Activated CD4-positive, alpha-beta memory T cell treated with anti-CD3 and anti-CD28 coated beads, Interleukin-2, amount 10 ng/mL, durations not matched to agents 7 days and 5 days (primary cell): ENCODE measurements around the gene DTNB. TPM values are rescaled to one million over a fixed set of nuclear protein-coding genes. Genes with fewer than 3 reads are reported as not detected.
"Not testable (repeated sequence)": the region's sequence is repeated elsewhere in the genome, so short reads cannot be mapped to it uniquely, and the experiment has no call there.

Experiments
- CTCF ChIA-PET: fragments of 350-600 bp; sonication (Branson Sonifier 250); formaldehyde crosslinking; loops from one replicate; lab custom pipeline; 2021; ENCODE audit warnings: antibody characterized with exemption, inconsistent platforms; lab: Charles Lee
- POLR2A ChIA-PET: fragments of 350-600 bp; sonication (Branson Sonifier 250); formaldehyde crosslinking; loops from one replicate; lab custom pipeline; 2021; ENCODE audit warnings: antibody characterized with exemption; lab: Charles Lee
- DNase-seq: peaks from one replicate; pipeline ENCODE4 v3.0.0-alpha.2; 2020
- H3K27ac Mint-ChIP-seq: one replicate; pipeline ENCODE4 v1.8.0; 2021; ENCODE audit warnings: mild to moderate bottlenecking, mixed read lengths
- H3K27me3 Mint-ChIP-seq: one replicate; pipeline ENCODE4 v1.8.0; 2021; ENCODE audit warnings: mixed read lengths
- H3K36me3 Mint-ChIP-seq: one replicate; pipeline ENCODE4 v1.8.0; 2021; ENCODE audit warnings: low read depth, mixed read lengths
- H3K4me1 Mint-ChIP-seq: one replicate; pipeline ENCODE4 v1.8.0; 2021; ENCODE audit warnings: mixed read lengths
- H3K4me3 Mint-ChIP-seq: one replicate; pipeline ENCODE4 v1.8.0; 2021; ENCODE audit warnings: mild to moderate bottlenecking, mixed read lengths
- H3K9me3 Mint-ChIP-seq: one replicate; pipeline ENCODE4 v1.8.0; 2021; ENCODE audit warnings: mixed read lengths
- total RNA-seq, 2 experiments: library from RNA; stranded (reverse); gene quantifications; one replicate each; pipeline ENCODE4 v1.2.3, GENCODE V29; 2021

Gene DTNB
- total RNA-seq, 2 experiments from 2014 or later = 27.0 to 29.8 TPM

DNA sequence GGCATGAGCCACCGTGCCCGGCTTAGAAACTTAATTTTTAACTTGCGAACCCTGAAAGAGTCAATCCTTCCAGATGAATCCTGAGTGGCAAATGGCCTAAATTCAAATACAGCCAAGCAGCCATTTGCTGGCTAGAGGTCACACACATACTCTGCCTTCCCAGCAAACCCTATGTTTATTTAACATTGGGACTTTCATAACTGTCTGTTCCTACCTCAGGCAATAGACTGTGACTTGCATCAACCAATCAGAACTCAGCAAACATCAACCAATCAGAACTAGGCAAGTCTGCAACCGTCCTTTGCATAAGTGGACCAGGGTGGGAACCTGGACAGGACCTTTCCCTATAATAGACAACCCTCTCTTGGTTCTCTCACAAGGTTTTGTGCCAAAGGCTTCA is 127.5 kb downstream of the DTNB start:
- no peaks in the 10 kb centered on the region for H3K36me3 Mint-ChIP-seq
- no peak for DNase-seq
- no peaks in the 10 kb centered on the region for H3K27me3 Mint-ChIP-seq
- CTCF ChIA-PET = no interaction called here
- no peak overlapping the region for H3K27ac Mint-ChIP-seq
- H3K4me3 Mint-ChIP-seq = no peak overlapping the region
- peaks cover 14% of the 10 kb centered on the region for H3K4me1 Mint-ChIP-seq
- H3K9me3 Mint-ChIP-seq = no peaks in the 10 kb centered on the region
- POLR2A ChIA-PET = no interaction called here

DNA sequence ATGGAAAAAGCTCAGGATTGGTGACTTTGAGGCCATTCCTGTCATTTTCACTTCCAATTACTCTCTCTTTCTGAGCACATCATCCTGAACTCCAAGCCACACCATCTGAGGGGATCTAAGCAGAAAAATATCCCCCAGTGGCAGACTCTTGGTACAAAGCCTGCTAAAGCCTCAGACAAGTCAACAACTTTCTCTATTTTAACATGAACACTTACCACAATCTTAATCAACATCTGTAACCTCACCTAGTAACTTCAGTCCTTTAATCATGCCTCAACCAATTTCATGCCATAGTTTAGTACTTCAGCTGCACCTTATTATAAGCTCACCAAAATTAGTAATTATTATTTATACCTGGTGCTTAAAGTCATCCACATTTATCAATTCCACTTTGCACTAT is 128.9 kb downstream of the DTNB start:
- ChIA-PET CTCF (interaction anchor here (0.5 to 0.8 kb wide), 3 partner anchors 10 to 67 kb away, joined by 3 read pairs; no protein-coding TSS in a partner anchor), POLR2A (no interaction called here)

DNA sequence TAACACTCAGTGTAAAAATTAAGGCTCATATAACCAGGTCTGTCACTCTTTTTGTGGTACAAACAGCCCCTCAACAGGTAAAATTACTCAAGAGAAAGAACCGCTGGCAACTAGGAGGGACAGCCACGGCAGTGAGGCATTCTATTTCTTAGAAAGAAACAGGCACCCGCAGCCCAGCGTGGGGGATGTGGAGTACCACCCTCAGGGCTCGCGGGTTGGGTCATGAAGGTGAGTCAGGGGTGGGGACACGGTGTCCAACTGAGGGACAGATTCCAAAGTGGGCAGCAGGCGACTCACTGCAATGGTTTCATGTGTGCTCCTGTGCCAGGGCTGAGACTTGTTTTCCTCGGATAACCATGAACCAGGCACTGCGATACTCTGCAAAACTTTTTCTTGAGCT is 129.4 kb downstream of the DTNB start:
- POLR2A ChIA-PET = no interaction called here
- no peak overlapping the region for H3K4me3 Mint-ChIP-seq
- CTCF ChIA-PET = interaction anchor here (0.6 to 0.8 kb wide), 2 partner anchors 10 to 19 kb away, joined by 3 read pairs; no protein-coding TSS in a partner anchor
- no peaks in the 10 kb centered on the region for H3K27me3 Mint-ChIP-seq
- H3K36me3 Mint-ChIP-seq = no peaks in the 10 kb centered on the region
- peaks cover 11% of the 10 kb centered on the region for H3K4me1 Mint-ChIP-seq
- H3K9me3 Mint-ChIP-seq = no peaks in the 10 kb centered on the region
- no peak for DNase-seq
- no peak overlapping the region for H3K27ac Mint-ChIP-seq

More for the DNA sequence above, 128.9 kb downstream of the DTNB start:
- no peak overlapping the region for H3K4me3 Mint-ChIP-seq
- no peak overlapping the region for H3K27ac Mint-ChIP-seq
- no peak for DNase-seq
- H3K4me1 Mint-ChIP-seq = peaks cover 13% of the 10 kb centered on the region
- no peaks in the 10 kb centered on the region for H3K27me3 Mint-ChIP-seq
- no peaks in the 10 kb centered on the region for H3K36me3 Mint-ChIP-seq
- no peaks in the 10 kb centered on the region for H3K9me3 Mint-ChIP-seq

DNA sequence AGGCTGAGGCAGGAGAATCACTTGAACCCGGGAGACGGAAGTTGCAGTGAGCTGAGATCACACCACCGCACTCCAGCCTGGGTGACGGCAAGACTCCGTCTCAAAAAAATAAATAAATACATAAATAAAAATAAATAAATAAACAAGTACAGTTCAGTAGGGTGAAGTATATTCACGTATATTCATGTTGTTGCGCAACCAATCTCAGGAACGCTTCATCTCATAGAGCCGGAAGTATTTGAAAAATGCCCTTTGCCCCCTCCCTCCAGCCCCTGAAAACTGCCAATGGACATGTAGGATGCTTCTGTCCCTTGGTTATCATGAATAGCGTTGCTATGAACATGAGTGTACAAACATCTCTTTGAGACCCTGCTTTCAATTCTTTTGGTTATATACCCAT is 132.0 kb downstream of the DTNB start:
- H3K36me3 Mint-ChIP-seq = peaks cover 4% of the 10 kb centered on the region
- peaks cover 4% of the 10 kb centered on the region for H3K4me1 Mint-ChIP-seq
- DNase-seq = no peak
- no peak overlapping the region for H3K4me3 Mint-ChIP-seq
- ChIA-PET CTCF (no interaction called here), POLR2A (no interaction called here)
- H3K9me3 Mint-ChIP-seq = no peaks in the 10 kb centered on the region
- no peak overlapping the region for H3K27ac Mint-ChIP-seq
- no peaks in the 10 kb centered on the region for H3K27me3 Mint-ChIP-seq

DNA sequence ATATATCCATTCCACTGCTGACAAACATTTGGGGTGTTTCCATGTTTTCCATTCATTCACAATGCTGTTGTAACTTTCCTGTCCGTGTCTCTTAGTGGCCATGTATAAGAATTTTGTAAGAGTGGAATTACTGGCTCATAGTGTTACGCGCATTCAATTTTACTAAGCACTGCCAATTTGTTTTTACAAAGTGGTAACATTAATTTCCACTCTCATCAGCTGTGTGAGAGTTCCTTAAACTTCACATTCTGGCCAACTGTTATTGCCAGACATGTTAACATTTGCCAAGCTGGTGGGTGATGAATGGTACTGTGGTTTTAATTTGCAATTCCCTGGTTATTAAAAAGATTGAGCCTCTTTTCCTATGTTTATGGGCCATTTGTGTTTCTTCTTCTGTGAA is 134.2 kb downstream of the DTNB start:
- DNase-seq = no peak
- no peaks in the 10 kb centered on the region for H3K9me3 Mint-ChIP-seq
- H3K27ac Mint-ChIP-seq = no peak overlapping the region
- no peaks in the 10 kb centered on the region for H3K27me3 Mint-ChIP-seq
- POLR2A ChIA-PET = no interaction called here
- peaks cover 4% of the 10 kb centered on the region for H3K36me3 Mint-ChIP-seq
- no peak overlapping the region for H3K4me3 Mint-ChIP-seq
- CTCF ChIA-PET = interaction anchor here (0.7 kb wide), 1 partner anchor 262 kb away, joined by 4 read pairs; no protein-coding TSS in a partner anchor
- peaks cover 1% of the 10 kb centered on the region for H3K4me1 Mint-ChIP-seq

DNA sequence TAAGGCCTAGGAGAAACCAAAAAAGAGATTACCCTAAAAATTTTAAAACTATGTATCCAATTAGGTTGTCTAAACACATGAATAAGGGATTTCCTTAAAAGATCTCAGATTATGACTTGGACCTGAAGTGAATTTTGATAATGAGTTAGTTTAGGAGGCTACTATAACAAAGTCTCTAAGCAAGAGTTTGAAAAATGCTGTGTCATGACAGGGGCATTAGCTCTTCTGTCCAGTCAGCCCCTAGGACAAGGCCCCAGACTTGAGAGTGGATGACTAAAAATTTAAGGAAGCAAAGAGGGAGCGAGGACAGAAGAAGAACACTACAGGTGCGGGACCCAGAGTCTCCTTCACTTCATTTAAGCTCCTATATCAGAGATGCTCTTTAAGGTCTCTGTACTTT is 135.9 kb downstream of the DTNB start:
- Mint-ChIP-seq H3K4me3 (no peak overlapping the region), H3K36me3 (peaks cover 4% of the 10 kb centered on the region), H3K9me3 (no peaks in the 10 kb centered on the region), H3K27ac (no peak overlapping the region), H3K27me3 (no peaks in the 10 kb centered on the region), H3K4me1 (no peaks in the 10 kb centered on the region)
- DNase-seq = no peak
- ChIA-PET CTCF (no interaction called here), POLR2A (no interaction called here)

DNA sequence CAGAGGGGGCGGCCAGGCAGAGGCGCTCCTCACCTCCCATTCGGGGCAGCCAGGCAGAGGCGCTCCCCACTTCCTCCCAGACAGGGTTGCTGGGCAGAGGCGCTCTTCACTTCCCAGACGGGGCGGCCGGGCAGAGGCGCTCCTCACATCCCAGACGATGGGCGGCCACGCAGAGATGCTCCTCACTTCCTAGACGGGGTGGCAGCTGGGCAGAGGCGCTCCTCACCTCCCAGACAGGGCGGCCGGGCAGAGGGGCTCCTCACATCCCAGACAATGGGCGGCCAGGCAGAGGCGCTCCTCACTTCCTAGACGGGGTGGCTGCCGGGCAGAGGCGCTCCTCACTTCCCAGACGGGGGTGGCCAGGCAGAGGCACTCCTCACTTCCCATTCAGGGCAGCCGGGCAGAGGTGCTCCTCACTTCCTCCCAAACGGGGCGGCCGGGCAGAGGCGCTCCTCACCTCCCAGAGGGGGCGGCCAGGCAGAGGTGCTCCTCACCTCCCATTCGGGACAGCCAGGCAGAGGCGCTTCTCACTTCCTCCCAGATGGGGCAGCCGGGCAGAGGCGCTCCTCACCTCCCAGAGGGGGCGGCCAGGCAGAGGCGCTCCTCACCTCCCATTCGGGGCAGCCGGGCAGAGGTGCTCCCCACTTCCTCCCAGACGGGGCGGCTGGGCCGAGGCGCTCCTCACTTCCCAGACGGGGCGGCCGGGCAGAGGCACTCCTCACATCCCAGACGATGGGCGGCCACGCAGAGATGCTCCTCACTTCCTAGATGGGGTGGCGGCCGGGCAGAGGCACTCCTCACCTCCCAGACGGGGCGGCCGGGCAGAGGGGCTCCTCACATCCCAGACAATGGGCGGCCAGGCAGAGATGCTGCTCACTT is 137.7 kb downstream of the DTNB start:
- H3K27ac Mint-ChIP-seq, H3K36me3 Mint-ChIP-seq, H3K27me3 Mint-ChIP-seq, H3K9me3 Mint-ChIP-seq, POLR2A ChIA-PET, DNase-seq, H3K4me1 Mint-ChIP-seq, H3K4me3 Mint-ChIP-seq, CTCF ChIA-PET: not testable (repeated sequence)

DNA sequence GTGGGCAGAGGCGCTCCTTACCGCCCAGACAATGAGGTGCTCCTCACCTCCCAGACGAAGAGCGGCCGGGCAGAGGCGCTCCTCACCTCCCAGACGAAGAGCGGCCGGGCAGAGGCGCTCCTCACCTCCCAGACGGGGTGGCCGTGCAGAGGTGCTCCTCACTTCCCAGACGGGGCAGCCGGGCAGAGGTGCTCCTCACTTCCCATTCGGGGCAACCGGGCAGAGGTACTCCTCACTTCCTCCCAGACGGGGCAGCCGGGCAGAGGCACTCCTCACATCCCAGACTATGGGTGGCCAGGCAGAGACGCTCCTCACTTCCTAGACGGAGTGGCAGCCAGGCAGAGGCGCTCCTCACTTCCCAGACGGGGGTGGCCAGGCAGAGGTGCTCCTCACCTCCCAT is 138.4 kb downstream of the DTNB start:
- H3K36me3 Mint-ChIP-seq, DNase-seq, H3K4me3 Mint-ChIP-seq, H3K27me3 Mint-ChIP-seq, H3K27ac Mint-ChIP-seq, POLR2A ChIA-PET, H3K4me1 Mint-ChIP-seq, H3K9me3 Mint-ChIP-seq, CTCF ChIA-PET: not testable (repeated sequence)

DNA sequence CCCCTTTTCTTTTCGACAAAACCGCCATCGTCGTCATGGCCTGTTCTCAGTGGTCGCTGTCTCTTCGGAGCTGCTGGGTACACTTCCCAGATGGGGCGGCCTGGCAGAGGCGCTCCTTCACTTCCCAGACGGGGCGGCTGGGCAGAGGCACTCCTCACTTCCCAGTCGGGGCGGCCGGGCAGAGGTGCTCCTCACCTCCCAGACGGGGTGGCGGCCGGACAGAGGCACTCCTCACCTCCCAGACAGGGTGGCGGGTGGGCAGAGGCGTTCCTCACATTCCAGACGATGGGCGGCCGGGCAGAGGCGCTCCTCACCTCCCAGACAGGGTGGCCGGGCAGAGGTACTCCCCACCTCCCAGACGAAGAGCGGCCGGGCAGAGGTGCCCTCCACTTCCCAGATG is 138.9 kb downstream of the DTNB start:
- POLR2A ChIA-PET = no interaction called here
- Mint-ChIP-seq H3K4me3 (no peak overlapping the region), H3K27ac (no peak overlapping the region), H3K27me3 (no peaks in the 10 kb centered on the region), H3K36me3 (peaks cover 7% of the 10 kb centered on the region), H3K9me3 (no peaks in the 10 kb centered on the region), H3K4me1 (peaks cover 10% of the 10 kb centered on the region)
- DNase-seq = no peak
- CTCF ChIA-PET = no interaction called here

DNA sequence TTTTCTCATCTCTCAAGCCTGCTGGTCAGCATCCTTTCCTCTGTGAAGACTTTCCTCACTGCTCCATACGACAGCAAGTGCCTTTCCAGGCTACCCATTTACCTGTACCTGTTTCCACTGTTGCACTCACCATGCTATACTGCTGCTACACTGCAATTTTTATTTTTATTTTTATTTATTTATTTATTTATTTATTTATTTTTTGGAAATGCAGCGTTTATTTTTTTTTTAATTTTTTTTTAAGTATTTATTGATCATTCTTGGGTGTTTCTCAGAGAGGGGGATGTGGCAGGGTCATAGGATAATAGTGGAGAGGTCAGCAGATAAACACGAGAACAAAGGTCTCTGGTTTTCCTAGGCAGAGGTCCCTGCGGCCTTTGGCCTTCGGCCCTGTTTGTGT is 139.6 kb downstream of the DTNB start:
- H3K27ac Mint-ChIP-seq, H3K9me3 Mint-ChIP-seq, H3K4me1 Mint-ChIP-seq, DNase-seq, H3K4me3 Mint-ChIP-seq, H3K27me3 Mint-ChIP-seq, CTCF ChIA-PET: not testable (repeated sequence)
- POLR2A ChIA-PET = interaction anchor here (0.7 kb wide), 1 partner anchor 27 kb away, joined by 3 read pairs; no protein-coding TSS in a partner anchor
- H3K36me3 Mint-ChIP-seq = peaks cover 11% of the 10 kb centered on the region

DNA sequence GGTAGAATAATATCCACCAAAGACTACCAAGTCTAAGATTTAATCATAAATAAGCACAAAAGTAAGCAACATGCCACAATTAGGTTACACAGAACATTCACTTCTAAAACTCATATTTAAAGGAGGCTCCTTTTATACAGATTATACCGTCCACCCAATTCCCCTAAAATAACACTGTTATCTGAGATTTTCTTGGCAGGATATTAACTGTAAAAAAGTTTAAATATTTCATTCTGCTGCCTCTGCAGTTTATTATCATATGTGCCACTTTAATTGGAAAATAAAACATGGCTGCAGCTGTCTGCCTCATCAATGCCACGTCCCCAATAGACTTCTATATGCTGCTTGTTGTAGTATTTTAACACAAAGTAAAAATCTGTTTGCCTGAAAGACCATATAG is 140.9 kb downstream of the DTNB start:
- H3K4me1 Mint-ChIP-seq = peaks cover 10% of the 10 kb centered on the region
- no peak for DNase-seq
- H3K9me3 Mint-ChIP-seq = no peaks in the 10 kb centered on the region
- no peaks in the 10 kb centered on the region for H3K27me3 Mint-ChIP-seq
- H3K27ac Mint-ChIP-seq = no peak overlapping the region
- ChIA-PET POLR2A (no interaction called here), CTCF (no interaction called here)
- H3K36me3 Mint-ChIP-seq = peaks cover 11% of the 10 kb centered on the region
- no peak overlapping the region for H3K4me3 Mint-ChIP-seq

DNA sequence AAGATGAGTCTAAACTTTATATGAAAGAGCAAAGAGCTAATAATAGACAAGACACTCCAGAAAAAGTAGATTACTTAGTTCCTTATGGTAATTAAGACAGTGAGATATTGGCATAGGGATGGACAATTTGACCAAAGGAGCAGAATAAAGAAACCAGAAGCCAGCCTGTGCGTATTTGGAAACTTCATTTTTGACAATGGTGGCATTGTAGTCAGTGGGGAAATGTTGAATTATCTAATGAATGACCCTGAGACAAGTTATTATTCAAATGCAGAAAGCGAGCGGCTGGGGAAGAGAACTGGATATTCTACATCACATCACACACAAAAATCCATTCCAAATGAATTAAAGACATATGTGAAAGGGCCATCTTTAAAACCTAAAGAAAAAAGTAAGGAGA is 144.3 kb downstream of the DTNB start:
- Mint-ChIP-seq H3K27ac (no peak overlapping the region), H3K4me1 (peaks cover 10% of the 10 kb centered on the region), H3K36me3 (peaks cover 6% of the 10 kb centered on the region), H3K9me3 (no peaks in the 10 kb centered on the region), H3K27me3 (no peaks in the 10 kb centered on the region), H3K4me3 (no peak overlapping the region)
- POLR2A ChIA-PET = no interaction called here
- CTCF ChIA-PET = interaction anchor here (1.0 to 1.2 kb wide), 2 partner anchors 17 to 220 kb away, joined by 3 read pairs; no protein-coding TSS in a partner anchor
- no peak for DNase-seq

DNA sequence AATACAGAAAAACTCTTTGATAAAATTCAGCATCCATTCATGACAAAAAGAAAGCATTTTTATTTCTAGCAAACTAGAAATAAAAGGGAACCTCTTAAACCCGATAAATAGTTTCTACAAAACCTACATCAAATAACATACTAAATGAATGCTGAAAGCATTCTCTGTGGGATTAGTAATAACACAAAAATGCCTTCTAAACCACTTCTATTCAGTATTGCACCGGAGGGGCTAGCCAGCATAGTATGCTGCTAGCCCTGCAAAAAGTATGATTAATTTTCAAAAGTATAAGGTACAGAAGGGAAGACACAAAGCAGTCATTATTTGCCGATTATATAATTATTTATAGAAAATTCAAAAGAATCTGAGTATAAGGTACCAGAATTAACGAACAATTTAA is 145.2 kb downstream of the DTNB start:
- Mint-ChIP-seq H3K4me3 (no peak overlapping the region), H3K27me3 (no peaks in the 10 kb centered on the region), H3K9me3 (no peaks in the 10 kb centered on the region), H3K4me1 (peaks cover 10% of the 10 kb centered on the region), H3K36me3 (peaks cover 6% of the 10 kb centered on the region), H3K27ac (no peak overlapping the region)
- ChIA-PET POLR2A (no interaction called here), CTCF (interaction anchor here (1.0 to 1.2 kb wide), 2 partner anchors 16 to 219 kb away, joined by 3 read pairs; no protein-coding TSS in a partner anchor)
- no peak for DNase-seq
